Ammon's horn (tissue), 1 donor: ENCODE measurements around the gene PSD4.

ENCODE experiments used
- DNase-seq: peaks from one replicate; pipeline ENCODE4 v3.0.0-alpha.2; 2016; ENCODE audit warnings: low spot score

The PSD4 gene

DNA sequence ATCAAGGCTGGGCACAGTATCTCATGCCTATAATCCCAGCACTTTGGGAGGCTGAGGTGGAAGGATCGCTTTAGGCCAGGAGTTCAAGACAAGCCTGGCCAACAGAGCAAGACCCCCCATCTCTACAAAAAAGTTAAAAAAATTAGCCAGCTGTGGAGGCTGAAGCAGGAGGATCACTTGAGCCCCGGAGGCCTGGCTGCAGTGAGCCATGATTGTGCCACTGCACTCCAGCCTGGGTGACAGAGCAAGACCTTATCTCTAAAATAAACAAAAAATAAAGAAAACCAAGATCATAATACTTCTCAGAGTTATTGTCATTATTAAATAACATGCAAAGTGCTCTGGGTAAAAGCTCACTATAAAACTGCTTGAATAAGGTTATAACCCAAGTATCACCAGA, 31.5 kb upstream of the PSD4 start:
- no peak for DNase-seq

DNA sequence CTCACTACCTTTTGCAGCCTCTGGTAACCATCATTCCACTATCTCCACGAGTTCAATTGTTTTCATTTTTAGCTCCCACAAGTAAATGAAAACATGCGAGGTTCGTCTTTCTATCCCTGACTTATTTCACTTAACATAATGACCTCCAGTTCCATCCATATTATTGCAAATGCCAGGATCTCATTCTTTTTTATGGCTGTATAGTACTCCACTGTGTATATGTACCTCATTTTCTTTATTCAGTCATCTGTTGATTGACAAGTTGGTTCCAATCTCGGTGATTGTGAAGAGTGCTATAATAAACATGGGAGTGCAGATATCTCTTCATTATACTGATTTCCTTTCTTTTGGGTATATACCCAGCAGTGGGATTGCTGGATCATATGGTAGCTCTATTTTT, 29.5 kb upstream of the PSD4 start:
- no peak for DNase-seq

DNA sequence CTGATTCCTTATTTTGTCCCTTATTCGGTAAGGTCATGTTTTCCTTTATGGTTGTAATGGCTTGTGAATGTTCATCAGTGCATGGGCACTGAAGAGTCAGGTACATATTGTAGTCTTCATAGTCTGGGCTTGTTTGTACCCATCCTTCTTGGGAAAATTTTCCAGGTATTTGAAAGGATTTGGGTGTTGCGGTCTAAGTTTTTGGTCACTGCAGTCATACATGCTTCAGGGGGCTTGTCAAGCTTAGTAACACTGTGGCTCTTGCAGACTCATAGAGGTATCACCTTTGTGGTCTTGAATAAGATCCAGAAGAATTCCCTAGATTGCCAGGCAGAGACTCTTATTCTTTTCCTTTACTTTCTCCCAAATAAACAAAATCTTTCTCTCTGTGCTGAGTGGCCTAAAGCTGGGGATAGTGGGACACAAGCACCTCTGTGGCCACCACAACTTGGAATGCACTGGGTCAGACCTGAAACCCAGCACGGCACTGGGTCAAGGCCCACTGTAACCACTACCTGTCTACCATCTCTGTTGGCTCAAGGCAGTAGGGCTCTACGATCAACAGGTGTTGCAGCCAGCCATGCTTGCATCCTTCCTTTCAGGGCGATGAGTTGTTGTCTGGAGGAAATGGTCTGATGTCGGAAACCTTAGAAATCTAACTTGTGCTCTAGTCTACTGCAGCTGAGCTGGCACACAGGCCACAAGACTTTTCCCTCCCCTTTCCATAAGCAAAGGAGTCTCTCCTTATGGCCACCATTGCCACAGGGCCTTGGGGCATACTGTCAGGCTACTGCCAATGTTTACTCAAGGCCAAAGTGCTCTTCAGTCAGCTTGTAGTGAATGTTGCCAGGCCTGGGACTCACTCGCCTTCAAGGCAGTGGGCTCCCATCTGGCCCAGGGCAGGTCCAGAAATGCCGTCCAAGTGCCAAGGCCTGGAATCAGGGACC, 24.9 kb upstream of the PSD4 start:
- no peak for DNase-seq

DNA sequence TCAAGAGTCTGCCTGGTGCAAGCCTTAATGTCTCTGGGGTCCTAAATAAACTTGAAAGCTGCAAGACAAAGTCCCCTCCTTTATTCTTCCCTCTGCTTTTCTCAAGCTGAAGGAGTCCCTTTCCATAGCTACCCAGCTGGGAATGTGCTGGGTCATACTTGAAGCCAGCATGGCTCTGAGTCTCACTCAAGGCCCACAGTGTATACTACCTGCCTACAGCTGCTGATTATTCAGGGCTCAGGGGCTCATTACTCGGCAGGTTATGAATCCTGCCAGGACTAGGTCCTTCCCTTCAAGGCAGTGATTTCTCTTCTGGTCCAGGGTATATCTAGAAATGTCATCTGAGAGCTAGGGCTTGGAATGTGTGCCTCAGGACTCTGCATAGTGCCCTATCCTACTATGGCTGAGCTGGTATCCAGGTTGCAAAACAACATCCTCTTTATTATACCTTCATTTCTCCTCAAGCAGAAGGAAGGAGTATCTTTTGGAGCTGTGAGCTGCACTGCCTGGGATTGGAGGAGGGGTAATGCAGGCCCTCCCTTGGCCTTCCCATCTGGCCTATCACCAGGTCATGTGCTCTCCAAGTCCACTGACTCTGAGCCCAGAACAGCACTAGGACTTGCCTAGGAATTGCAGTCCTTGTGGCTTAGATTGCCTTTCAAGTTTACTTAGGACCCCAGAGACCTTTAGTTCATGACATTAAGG, 24.1 kb upstream of the PSD4 start:
- no peak for DNase-seq

DNA sequence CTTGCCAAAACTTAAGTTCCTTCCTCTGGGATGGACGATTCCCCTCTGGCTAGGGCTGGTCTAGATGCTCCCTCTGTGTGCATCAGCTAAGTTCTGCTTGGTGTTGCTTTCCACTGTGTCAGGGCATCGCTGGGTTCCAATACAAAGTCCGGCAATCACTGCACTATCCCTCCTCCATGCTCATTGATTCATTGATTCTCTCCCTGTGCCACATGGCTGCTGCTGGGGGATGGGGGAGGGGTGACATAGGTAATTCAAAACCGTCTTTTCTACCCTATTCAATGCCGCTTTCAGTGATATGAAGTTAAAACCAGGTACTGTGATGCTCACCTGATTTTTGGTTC, 23.5 kb upstream of the PSD4 start:
- DNase-seq: no peak

DNA sequence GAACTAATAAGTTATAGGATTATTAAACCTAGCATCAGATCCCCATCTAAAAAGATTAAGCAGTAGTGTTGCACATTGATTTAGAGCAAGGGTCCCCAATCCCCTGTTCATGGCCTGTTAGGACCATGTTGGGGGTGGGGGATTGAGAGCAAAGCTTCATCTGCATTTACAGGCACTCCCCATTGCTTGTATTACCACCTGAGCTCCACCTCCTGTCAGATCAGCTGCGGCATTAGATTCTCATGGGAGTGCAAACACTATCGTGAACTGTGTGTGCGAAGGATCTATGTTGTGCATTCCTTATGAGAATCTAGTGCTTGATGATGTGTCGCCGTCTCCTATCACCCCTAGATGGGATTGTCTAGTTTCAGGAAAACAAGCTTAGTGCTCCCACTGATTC, 18.4 kb upstream of the PSD4 start:
- DNase-seq: no peak

DNA sequence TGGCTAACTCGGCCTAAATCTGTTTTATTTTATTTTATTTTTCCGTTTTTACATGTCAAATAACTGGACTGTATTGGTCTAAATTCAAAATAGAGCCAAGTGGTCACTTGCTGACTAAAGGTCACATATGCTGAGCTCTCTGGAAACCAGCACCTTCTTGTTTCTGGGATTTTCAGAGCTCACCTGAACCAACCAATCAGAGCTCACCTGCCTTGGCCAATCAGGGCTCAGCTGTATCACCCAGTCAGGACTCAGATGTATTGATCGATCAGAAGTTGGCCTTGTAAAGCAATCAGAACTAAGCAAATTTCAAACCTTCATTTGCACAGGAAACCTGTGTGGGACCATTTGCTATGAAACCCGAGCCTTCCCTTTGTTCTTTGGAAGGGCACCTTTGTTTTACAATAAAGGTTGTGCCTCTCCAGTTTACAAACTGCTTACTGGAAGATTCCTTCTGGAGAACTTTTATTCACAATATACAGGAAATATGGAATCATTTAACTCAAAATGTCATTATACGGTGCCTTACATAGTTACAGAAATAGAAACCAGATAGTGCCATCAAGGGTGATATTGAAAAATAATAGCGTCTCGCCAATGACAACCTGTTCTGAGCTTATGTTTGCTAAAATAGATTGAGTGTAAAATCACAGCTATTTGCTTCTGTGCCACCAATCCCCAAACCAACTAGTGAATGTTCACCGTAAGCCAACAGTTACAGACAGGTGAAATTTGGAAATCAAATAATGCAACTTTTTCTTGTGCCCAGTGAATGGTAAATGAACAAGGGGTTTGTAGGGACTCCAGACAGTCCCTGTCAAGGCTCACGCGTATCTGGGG, 17.3 kb upstream of the PSD4 start:
- DNase-seq: no peak

DNA sequence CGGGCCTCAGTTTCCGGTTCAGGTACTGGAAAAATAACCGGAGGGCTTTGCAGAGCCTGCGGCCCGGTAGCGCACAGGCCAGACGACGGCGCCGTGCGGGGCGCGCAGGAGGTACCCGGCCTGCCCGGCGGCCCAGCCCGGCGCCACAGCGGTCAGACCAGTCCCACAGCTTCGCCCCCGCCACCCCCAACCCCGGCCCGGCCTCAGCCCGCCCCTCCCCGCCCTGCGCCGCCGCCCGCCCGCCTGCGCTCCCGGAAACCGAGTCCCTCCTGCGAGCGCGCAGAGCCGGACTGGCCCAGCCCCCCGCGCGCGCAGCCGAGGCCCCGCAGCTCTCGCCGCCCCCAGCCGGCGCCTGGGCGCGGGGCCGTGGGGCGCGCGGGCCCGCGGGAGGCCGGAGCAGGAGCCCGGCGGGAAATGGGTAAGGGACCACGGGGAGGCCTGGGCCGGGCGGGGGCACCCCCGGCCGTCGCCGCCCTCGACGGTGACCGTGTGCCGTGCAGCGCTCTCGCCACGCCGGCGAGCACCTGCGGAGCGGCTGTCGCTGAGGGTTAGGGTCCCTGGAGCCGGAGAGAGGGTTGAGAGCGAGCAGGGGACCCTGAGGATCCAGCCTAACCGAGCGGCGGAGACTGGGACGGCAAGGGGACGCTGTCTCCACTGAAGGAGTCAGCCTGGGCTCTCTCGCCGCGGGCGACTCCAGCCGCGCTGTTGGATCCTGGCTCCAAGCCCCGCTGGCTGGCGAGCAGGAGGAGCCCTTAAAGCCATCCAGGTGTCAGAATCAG, 16.5 kb upstream of the PSD4 start:
- no peak for DNase-seq

DNA sequence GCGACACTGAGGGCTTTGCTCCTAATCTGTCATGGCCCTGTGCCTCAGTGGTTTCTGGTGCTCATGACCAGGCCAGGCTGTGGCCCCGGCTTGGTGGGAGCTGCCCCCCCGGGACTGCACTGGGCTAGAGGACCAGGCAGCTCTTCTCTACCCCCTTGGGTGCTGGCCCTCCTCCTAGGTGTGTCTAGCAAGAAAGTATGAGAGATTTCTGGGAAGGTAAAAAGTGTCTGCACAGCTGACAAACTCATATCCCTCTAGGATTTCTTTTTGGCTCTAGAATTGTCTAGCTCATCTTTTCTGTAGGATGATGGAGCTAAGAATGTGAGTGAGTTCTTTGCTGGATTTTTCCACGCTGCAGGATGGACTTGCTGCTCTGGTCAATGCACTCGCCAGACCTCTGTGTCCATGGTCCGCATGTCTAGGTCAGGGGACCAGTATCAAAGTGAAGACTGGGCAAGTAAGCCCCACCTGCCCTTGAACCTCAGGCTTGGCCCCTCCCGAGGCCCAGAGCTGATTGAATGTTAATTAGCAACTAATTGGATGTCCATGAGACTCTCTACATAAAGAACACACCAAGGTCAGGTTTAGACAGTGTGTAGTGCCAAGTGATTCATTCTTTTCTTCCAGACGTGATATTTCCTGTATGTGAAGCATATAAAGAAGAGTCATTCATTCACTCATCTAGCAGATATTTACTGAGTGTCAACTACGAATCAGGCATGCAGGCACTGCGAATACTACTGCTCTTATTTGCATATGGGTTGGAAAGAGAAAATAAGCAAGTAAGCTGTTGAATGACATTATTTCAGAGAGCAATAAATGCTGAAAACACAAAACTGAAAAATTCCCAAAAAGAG, 15.6 kb upstream of the PSD4 start:
- DNase-seq: no peak

DNA sequence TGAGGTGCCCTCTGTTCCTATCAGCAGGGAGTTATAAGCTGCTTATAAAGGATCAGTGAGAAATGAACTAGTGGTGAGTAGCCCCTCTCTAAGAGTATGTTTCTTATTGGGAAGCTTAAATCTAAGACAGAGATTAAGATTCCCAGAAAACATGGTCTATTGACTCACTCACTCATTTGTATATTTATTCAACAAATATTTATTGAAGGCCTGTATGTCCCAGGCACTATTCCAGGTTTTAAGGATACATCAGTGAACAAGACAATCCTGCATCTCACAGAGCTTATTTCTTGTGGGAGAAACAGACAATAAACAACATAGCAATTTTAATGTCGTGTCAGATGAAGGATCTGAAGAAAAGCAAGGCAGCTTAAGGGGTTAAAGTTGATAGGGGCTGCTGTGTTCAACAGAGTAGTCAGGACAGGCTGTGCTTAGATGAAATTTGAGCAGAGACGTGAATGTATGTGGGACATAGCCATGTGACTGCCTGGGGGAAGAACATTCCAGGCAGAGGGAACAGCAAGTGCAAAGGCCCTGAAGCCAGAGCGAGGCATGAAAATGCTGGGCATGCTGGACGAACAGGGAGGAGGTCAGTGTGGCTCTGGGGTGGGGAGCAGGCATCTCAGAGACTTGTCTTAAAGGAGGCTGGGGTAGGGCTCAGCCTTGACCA, 14.8 kb upstream of the PSD4 start:
- no peak for DNase-seq

DNA sequence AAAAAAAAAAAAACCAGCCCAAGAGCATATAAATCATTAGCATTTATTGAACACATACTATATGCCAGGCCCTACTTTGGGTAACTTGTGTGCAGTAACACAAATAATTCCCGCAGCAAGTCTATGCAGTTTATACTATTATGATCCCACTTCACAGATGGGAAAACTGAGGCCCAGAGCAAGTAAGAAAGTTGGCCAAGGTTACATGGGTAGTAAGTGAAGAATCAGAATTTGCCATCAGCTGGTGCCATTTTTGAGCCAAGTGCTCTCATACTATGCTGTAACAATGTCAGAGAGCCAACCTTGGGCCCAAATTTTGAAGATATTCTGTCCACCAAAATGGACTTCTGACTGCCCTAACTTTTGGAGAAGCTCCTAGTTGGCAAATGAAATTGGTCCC, 13.5 kb upstream of the PSD4 start:
- DNase-seq: no peak

DNA sequence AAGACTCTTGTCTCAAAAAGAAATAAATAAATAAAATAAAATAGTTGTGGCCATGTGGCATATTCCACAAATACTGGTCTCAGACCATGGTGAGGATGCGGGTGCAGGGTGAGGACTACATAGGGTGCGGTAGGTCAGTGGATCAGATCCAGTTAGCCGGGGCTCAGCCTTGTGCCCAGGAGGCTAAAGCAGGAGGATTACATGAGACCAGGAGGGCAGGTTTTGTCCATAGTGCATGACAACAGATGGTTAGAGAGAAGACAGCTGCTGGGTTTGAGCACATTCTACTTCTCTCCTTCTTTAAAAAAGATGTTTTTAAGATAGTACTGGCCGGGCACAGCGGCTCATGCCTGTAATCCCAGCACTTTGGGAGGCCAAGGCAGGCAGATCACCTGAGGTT, 12.8 kb upstream of the PSD4 start:
- DNase-seq: no peak

DNA sequence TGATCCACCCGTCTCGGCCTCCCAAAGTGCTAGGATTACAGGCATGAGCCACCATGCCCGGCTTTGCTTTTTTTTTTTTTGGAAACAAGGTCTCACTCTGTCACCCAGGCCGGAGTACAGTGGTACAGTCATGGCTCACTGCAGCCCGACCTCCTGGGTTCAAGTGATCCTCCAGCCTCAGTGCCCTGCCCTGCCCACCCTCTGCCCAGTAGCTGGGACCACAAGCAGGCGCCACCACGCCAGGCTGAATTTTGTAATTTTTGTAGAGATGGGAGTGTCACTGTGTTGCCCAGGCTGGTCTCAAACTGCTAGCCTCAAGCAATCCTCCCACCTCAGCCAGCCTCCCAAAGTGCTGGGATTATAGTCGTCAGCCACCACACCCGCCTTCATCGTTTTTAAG, 11.6 kb upstream of the PSD4 start:
- no peak for DNase-seq

DNA sequence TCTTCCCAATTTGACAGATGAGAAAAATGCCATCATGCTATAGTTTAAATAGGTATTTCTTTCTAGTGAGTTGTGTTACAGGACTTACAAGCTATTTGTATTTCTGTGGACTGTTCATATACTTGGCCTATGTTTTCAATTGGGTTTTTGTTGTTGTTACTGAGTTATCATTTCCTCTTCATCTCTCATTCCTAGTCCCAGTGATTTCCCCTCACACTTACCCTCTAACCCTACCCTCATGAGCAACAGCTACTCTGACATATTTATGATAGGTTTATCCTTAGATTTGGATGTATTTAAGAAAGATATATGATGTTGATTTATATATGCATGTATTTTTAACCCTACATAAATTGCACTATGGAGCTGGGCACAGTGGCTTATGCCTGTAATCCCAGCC, 10.9 kb upstream of the PSD4 start:
- DNase-seq: no peak

DNA sequence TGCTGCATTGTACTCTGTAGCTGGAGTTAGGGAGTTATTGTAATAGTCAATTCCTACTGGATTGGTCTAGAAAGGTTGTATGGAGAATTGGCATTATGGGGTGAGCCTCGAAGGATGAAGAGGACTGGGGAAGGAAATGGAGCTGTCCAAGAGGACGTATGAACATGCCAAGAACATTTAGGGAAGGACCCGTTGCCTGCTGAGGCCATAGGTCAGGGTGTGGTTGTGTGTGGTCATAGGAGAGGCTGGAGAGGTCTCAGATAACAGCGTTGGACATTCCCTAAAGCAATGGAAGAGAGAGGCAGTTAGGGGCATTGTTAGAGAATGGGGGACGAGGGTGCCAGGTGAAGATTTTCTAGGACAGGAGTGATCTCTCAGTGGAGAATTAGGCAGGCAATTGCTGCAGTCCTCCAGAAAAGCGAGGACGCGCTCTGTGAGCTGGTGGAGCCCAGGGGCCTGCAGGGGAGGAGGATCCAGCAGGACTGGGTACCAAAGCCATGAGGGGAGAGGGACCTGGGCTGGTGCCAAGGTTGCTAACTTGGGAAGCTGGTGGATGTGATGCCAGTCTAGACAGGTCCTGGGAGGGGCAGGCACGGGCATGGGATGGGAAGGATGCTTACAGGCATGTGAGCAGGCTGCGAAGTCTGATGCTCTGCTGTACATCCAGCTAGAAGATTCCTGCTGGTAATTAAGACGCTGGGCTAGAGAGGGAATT, 9.4 kb upstream of the PSD4 start:
- no peak for DNase-seq

DNA sequence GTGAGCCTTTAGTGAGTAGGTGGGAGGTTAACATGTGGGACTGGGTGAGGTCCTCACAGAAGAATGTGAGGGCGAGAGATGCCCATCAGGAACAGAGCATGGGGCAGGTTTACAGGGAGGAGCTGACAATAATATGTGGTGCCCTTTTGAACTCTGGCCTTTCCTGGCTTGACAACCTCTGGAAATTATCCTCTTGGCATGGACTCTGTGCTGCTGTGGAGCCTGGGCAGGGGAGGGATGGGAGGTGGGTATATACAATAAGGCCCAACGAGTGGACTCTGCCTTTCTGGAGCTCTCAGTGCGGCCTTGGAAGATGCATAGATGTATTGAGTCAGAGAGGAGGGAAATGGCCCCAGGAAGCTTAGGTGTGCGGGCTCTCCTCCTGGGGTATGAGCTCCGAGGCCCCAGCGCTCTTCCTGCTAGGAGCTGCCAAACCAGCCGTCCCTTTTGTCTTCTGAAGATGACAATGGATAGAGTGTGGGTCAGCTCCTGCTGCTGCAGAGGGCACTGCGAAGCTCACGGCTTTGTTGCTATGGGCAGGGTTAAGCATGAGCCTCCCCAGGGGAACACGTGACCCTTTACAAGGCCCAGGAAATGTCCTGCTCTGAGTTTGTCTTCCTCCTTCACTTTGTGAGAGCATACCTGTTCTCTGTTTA, 8.7 kb upstream of the PSD4 start:
- DNase-seq: no peak

DNA sequence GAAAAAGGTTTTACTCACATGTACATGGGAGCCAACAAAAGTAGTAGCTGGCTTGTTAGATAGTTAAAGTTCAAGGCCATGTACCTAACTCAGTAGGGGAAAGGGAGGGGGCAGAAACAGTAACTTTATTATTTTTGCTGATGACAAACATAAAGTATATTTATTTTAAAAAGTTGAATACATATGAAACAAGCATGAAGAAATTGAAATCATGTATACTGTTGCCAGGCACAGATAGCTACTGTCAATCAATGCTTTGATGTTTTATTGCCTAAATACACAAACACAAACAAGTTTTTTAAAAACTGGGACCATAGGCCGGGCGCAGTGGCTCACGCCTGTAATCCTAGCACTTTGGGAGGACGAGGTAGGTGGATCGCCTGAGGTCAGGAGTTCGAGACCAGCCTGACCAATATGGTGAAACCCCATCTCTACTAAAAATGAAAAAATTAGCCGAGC, 7.6 kb upstream of the PSD4 start:
- DNase-seq: no peak

DNA sequence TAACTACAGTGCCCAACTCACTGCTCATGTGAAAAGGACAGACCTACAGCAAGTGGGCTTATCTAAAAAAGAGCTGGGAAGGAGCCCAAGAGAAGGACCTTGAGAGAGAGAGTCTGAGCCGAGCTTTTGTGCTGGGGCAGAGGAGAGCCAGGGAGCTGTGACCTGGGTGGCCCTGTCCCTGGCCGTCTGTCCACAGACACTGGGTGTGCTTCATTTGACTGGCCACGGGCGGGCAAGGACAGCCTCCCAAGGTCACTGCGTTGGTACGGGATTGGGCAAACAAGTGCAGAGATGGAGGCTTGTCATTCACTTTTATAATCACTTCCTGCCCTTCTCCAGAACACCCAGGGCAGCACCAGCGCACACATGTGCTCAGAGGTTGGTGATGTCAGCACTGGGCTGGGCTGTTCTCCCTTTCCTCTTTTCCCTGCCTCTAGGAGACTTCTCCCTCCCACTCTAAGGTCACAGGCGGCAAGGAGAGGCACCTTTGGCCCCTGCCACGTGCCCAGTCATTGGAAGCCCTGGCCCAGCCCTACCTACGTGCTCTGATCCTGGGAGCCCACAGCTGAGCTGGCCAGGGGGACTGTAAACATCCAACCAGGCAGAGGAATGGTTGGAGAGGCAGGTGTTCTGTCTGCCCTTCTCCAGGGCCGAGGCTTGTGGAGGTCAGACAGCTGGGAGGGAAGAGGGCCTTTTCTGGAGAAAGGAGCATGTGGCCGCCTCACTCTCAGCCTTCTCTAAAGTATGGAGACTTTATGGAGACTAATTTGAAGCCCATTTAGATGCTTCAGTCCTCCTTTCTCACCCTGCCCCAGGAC, 6.4 kb upstream of the PSD4 start:
- no peak for DNase-seq
